Muscle layer of colon (tissue), 2 donors: ENCODE measurements around the gene APOLD1.
"Not testable (repeated sequence)": the region's sequence is repeated elsewhere in the genome, so short reads cannot be mapped to it uniquely, and the experiment has no call there.

Source experiments
- H3K27ac ChIP-seq: one replicate; pipeline ENCODE4 v1.7.0; 2013; ENCODE audit warnings: low read depth, mild to moderate bottlenecking, low read length, moderate library complexity
- H3K27me3 ChIP-seq, 2 donors: one replicate each; pipeline ENCODE4 v1.7.0; 2013; ENCODE audit warnings: low read length in 2 of 2, mild to moderate bottlenecking in 2 of 2; ENCODE audit not compliant: insufficient read depth in 2 of 2, control insufficient read depth in 1 of 2
- H3K36me3 ChIP-seq: one replicate; pipeline ENCODE4 v1.7.0; 2013; ENCODE audit warnings: mild to moderate bottlenecking, low read length; ENCODE audit not compliant: insufficient read depth
- H3K4me1 ChIP-seq: one replicate; pipeline ENCODE4 v1.7.0; 2013; ENCODE audit warnings: mild to moderate bottlenecking, low read length; ENCODE audit not compliant: insufficient read depth
- H3K4me3 ChIP-seq, 2 donors: one replicate each; pipeline ENCODE4 v1.7.0; 2013; ENCODE audit warnings: low read length in 2 of 2, low read depth in 1 of 2, mild to moderate bottlenecking in 1 of 2, moderate library complexity in 1 of 2
- H3K9ac ChIP-seq: one replicate; pipeline ENCODE4 v1.7.0; 2013; ENCODE audit warnings: low read length
- H3K9me3 ChIP-seq: one replicate; pipeline ENCODE4 v1.7.0; 2013; ENCODE audit warnings: mild to moderate bottlenecking, low read length
- donor health status: abdominal sarcoma.
- donor health status: Adenocarcinoma of cecum.

The APOLD1 gene

GRCh38 chr12:12823811-12824210 is 38.4 kb downstream of the APOLD1 start:
- H3K4me1 ChIP-seq: peaks cover 18% of the 10 kb centered on the region
- H3K27ac ChIP-seq: no peak overlapping the region
- H3K27me3 ChIP-seq: no peaks in the 10 kb centered on the region
- H3K9me3 ChIP-seq: no peaks in the 10 kb centered on the region
- H3K9ac ChIP-seq: no peak overlapping the region
- peaks cover 77% of the 10 kb centered on the region for H3K36me3 ChIP-seq
- H3K4me3 ChIP-seq: no peak overlapping the region

DNA sequence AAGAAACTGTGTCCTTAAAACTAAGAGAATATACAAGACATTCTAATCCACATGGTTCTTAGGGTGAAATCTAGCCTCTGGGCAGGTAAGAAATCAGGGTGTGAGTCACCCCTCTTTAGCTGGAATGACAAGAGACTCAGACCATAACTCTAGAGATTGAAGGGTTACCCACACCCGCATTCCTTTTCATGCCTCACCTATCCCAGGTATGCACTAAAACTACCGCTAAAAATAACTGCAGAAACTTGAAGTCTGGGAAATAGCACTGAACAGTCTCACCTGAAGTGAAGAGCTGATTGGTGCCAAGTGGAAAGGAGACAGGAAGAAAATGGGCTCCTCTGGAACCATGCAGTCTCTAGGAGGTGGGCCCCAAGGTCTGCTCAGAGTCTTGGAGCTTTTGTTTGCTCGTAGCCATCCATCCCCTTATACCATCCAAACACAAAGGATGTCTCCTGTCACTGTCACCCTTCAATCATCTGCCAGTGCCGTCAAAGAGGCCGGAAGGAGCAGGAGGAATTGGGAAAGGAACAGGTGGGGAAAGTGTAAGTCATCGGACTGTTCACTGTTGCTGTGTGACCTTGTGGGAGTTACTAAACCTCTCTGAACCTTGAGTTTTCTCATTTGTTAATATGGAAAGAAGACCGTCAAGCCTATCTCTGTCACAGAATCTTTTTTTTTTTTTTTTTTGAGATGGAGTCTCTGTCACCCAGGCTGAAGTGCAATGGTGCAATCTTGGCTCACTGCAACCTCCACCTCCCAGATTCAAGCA is 50.1 kb downstream of the APOLD1 start:
- Histone ChIP-seq H3K27ac (no peak overlapping the region), H3K4me1 (no peaks in the 10 kb centered on the region), H3K9ac (no peak overlapping the region), H3K27me3 (no peaks in the 10 kb centered on the region), H3K4me3 (no peak overlapping the region), H3K9me3 (no peaks in the 10 kb centered on the region), H3K36me3 (peaks cover 20% of the 10 kb centered on the region)

DNA sequence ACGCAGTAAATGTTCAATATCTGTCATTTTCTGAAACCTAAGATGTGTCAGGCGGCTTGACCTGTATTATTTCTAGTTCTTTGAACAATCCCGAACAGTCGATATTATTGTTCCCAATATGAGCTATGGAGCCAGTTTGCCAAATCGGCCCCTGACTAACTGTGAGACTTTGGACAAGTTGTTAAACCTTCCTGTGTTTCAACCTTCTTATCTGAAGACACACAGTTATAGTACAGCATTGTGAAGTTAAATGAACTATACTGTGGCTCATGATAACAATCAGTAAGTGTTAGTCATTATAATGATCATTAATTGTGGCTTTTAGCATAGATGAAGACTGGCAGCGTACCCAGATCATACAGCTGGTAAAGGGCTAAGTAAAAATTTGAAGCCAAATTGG is 51.1 kb downstream of the APOLD1 start:
- Histone ChIP-seq H3K9ac (no peak overlapping the region), H3K36me3 (peaks cover 17% of the 10 kb centered on the region), H3K27me3 (no peaks in the 10 kb centered on the region), H3K4me3 (no peak overlapping the region), H3K27ac (no peak overlapping the region), H3K4me1 (no peaks in the 10 kb centered on the region), H3K9me3 (no peaks in the 10 kb centered on the region)

DNA sequence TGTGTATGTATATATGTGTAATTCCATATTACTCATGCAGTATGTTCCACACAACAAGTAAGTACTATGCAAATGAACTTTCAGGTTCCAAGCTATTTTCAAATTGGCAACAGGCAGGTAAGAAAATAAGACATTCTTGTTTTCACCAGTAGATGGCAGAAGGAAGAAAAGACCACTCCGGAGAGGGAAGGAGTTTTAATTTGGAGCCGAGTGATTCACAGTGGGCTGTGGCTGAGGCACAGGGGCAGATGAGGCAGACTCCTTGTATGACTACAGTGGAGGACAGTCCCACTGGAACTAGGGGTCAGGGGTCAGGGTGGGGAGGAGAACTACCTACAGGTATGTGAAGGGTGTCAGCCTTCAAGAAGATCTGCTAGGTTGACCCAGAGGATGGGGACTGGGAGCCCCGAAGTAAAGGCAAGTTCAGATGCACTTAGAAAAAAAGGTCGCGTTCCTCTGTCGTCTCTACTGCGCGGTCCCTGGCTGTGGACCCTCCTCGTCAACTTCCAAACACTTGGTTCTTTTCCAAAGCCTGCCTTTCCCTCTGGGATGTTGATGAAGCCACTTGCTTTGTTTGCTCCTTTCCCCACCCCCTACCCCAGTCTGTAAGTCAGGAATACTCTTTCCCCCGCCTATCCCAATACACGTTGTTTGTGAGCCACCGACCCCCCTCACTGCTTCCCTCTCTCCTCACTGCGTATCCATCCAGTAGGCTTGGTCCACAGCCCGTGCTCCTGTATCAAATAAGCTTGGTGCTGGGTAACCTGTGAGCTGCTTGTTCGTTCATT is 51.8 kb downstream of the APOLD1 start:
- Histone ChIP-seq H3K9ac (no peak overlapping the region), H3K4me1 (no peaks in the 10 kb centered on the region), H3K9me3 (no peaks in the 10 kb centered on the region), H3K36me3 (peaks cover 13% of the 10 kb centered on the region), H3K27ac (no peak overlapping the region), H3K4me3 (no peak overlapping the region), H3K27me3 (no peaks in the 10 kb centered on the region)

DNA sequence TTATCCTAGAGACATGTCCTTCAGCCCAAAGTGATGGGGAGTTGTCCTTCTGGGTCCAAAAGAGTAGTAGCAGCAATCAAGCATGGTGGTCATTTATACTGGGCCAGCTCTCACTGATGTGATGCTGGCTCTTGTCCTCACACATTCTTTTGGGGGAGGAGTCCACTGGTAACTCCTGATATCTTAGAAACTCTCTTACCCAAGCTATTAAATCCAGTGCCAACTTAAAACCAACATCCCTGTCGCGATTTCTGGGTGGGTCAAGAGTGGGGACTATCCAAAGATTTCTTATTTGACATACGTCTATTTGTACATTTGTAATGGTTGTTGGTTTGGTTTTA is 52.3 kb downstream of the APOLD1 start:
- Histone ChIP-seq H3K9me3 (no peaks in the 10 kb centered on the region), H3K4me1 (no peaks in the 10 kb centered on the region), H3K9ac (no peak overlapping the region), H3K27ac (no peak overlapping the region), H3K27me3 (no peaks in the 10 kb centered on the region), H3K36me3 (peaks cover 8% of the 10 kb centered on the region), H3K4me3 (no peak overlapping the region)

DNA sequence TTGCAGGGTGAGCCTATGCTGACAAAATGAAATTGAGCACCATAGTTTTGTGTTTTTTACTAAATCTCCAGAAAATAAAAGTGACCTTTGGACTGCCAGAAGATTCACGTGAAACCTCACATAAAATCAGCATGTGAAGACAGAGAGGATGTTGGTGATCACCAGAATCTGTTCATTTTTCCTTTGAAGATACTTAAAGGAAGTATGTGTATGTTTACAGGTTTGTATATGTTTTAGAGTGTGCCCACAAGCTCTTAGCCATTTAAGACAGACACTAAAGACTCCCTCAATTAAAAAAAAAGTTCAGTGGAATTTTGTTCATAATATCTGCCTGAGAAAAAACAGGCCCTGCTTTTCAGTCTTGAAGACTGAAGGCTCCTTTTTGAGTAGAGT is 53.5 kb downstream of the APOLD1 start:
- Histone ChIP-seq H3K4me1 (no peaks in the 10 kb centered on the region), H3K4me3 (no peak overlapping the region), H3K9ac (no peak overlapping the region), H3K27me3 (no peaks in the 10 kb centered on the region), H3K36me3 (no peaks in the 10 kb centered on the region), H3K27ac (no peak overlapping the region), H3K9me3 (no peaks in the 10 kb centered on the region)

- H3K27me3 ChIP-seq, H3K9me3 ChIP-seq, H3K4me3 ChIP-seq, H3K36me3 ChIP-seq, H3K9ac ChIP-seq, H3K4me1 ChIP-seq, H3K27ac ChIP-seq: not testable (repeated sequence)
Observed at GRCh38 chr12:12839439-12839838, 54.0 kb downstream of the APOLD1 start.

- no peaks in the 10 kb centered on the region for H3K4me1 ChIP-seq
- no peaks in the 10 kb centered on the region for H3K27me3 ChIP-seq
- no peaks in the 10 kb centered on the region for H3K9me3 ChIP-seq
- no peak overlapping the region for H3K9ac ChIP-seq
- H3K27ac ChIP-seq: no peak overlapping the region
- H3K36me3 ChIP-seq: no peaks in the 10 kb centered on the region
- no peak overlapping the region for H3K4me3 ChIP-seq
Observed at GRCh38 chr12:12839873-12840579, 54.6 kb downstream of the APOLD1 start.

DNA sequence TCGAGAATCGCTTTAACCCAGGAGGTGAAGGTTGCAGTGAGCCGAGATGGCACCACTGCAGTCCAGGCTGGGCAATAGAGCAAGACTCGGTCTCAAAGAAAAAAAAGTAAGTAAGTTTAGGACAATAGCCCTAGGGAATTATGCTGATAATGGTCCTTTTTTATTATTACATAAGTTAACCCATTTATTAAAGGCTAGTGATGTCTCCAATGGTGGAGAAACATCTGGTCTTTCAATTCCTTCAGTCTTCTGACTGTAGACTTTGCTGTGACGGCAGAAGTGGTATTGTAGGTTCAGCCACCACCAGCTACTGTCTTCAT is 55.1 kb downstream of the APOLD1 start:
- no peaks in the 10 kb centered on the region for H3K9me3 ChIP-seq
- no peak overlapping the region for H3K27ac ChIP-seq
- no peaks in the 10 kb centered on the region for H3K36me3 ChIP-seq
- H3K9ac ChIP-seq: no peak overlapping the region
- no peaks in the 10 kb centered on the region for H3K27me3 ChIP-seq
- no peak overlapping the region for H3K4me3 ChIP-seq
- H3K4me1 ChIP-seq: no peaks in the 10 kb centered on the region
